Type B pancreatic cell (in vitro differentiated cells): ENCODE data around the gene ZBTB40. TPM values are rescaled to one million over a fixed set of nuclear protein-coding genes. Genes with fewer than 3 reads are reported as not detected.

ENCODE experiments used
- DNase-seq: peaks from one replicate; pipeline ENCODE4 v3.0.0; 2021; ENCODE audit warnings: mixed read lengths; ENCODE audit not compliant: unreplicated experiment; ENCODE audit errors: extremely low spot score
- H3K27ac Mint-ChIP-seq: 2 replicates; pipeline ENCODE4 v1.8.0; 2021; ENCODE audit warnings: mild to moderate bottlenecking, mixed read lengths
- H3K27me3 Mint-ChIP-seq: 2 replicates; pipeline ENCODE4 v1.8.0; 2021; ENCODE audit warnings: mixed read lengths
- H3K36me3 Mint-ChIP-seq: 2 replicates; pipeline ENCODE4 v1.8.0; 2021; ENCODE audit warnings: mixed read lengths
- H3K4me1 Mint-ChIP-seq: one replicate; pipeline ENCODE4 v1.8.0; 2021; ENCODE audit warnings: mixed read lengths; ENCODE audit not compliant: unreplicated experiment
- H3K4me3 Mint-ChIP-seq: 2 replicates; pipeline ENCODE4 v1.8.0; 2021; ENCODE audit warnings: mild to moderate bottlenecking, mixed read lengths
- H3K9me3 Mint-ChIP-seq: 2 replicates; pipeline ENCODE4 v1.8.0; 2021; ENCODE audit warnings: mixed read lengths
- total RNA-seq: library from RNA; stranded (reverse); gene quantifications from 2 replicates; pipeline ENCODE4 v1.2.1, GENCODE V29; 2021; ENCODE audit warnings: low replicate concordance
- TF ChIP-seq, protein P1 (sequence below): fragments of 200-600 bp; sonication (generic); conservative IDR thresholded peaks from 2 replicates; pipeline ENCODE4 v1.5.0; 2021; ENCODE audit warnings: antibody characterized with exemption, mild to moderate bottlenecking

The ZBTB40 gene
- total RNA-seq, 1 donor from 2014 or later: 26.9 TPM

DNA sequence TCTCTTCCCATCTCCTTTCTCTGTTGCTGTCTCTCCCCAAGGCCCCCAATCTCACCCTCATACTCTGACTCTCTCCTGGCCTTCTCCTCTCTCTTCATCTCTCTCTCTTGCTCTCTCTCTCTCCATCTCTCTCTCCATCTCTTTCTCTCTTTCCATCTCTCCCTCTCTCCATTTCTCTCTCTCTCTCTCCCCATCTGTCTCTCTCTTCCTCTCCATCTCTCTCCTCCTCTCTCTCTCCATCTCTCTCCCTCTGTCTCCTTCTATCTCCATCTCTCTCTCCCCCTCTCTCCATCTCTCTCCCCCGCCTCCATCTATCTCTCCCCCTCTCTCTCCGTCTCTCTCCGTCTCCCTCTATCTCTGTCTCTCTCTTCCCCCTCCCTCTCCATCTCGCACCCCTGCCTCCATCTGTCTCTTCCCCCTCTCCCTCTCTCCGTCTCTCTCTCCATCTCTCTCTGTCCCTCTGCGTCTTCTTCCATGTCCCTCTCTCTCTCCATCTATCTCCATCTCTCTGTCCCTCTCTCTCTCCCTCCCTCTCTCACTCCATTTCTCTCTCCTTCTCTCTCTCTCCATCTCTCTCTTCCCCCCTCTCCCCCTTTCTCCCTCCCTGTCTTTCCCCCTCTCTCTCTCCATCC, 95.7 kb downstream of the ZBTB40 start:
- H3K4me1 Mint-ChIP-seq: peaks cover 3% of the 10 kb centered on the region
- no peaks in the 10 kb centered on the region for H3K9me3 Mint-ChIP-seq
- TF ChIP-seq, protein P1, sequence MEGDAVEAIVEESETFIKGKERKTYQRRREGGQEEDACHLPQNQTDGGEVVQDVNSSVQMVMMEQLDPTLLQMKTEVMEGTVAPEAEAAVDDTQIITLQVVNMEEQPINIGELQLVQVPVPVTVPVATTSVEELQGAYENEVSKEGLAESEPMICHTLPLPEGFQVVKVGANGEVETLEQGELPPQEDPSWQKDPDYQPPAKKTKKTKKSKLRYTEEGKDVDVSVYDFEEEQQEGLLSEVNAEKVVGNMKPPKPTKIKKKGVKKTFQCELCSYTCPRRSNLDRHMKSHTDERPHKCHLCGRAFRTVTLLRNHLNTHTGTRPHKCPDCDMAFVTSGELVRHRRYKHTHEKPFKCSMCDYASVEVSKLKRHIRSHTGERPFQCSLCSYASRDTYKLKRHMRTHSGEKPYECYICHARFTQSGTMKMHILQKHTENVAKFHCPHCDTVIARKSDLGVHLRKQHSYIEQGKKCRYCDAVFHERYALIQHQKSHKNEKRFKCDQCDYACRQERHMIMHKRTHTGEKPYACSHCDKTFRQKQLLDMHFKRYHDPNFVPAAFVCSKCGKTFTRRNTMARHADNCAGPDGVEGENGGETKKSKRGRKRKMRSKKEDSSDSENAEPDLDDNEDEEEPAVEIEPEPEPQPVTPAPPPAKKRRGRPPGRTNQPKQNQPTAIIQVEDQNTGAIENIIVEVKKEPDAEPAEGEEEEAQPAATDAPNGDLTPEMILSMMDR: no peak
- no peak for DNase-seq
- no peak overlapping the region for H3K4me3 Mint-ChIP-seq
- H3K27ac Mint-ChIP-seq: no peak overlapping the region
- H3K36me3 Mint-ChIP-seq: no peaks in the 10 kb centered on the region
- H3K27me3 Mint-ChIP-seq: peaks cover 60% of the 10 kb centered on the region

DNA sequence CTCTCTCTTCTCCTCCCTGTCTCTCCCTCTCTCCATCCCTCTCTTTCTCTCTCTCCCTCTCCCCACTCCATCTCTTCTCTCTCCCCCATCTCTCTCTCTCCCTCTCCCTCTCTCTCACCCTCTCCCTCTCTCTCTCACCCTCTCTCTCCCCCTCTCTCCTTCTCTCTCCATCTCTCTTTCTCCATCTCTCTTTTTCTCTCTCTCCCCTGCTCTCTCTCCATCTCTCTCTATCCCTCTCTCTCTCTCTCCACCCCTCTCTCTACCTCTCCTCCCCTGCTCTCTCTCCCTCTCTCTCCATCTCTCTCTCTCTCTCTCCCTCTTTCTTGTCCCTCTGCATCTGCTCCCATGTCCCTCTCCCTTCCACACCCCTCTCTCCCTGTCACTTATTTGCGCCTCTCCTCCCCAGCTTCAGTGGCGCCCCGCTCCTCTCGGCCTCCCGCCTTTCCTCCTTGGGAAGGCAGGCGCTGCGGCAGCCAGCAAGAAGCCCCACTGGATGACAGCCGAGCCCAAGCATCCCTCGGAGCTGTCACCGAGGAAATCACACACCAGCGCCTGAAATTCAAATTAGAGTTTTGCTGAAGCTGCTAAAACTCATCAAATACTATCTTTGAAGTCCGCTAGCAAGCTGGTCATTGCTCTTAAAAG, 96.3 kb downstream of the ZBTB40 start:
- H3K27ac Mint-ChIP-seq: no peak overlapping the region
- TF ChIP-seq, protein P1: no peak
- no peak overlapping the region for H3K4me3 Mint-ChIP-seq
- H3K36me3 Mint-ChIP-seq: no peaks in the 10 kb centered on the region
- H3K27me3 Mint-ChIP-seq: peaks cover 66% of the 10 kb centered on the region
- no peaks in the 10 kb centered on the region for H3K9me3 Mint-ChIP-seq
- DNase-seq: no peak
- H3K4me1 Mint-ChIP-seq: peaks cover 3% of the 10 kb centered on the region

DNA sequence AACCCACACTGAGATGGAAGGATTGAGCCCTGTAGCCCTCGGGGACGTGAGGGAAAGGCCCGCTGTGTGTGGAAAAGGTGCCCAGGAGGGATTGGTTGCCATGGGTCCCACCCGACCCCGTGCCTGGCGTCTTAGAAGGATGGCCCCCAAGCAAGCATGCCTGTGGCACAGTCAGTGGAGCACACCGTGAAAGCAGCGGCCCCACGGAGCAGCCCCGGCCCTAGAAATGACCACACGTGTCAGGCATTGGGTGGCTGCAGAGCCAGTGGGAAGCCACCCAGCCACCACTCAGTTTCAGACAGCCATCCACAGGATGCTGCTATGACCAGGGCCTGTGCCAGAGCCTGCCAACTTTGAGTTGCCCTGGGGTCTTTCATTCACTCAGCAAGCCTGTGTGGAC, 98.4 kb downstream of the ZBTB40 start:
- Mint-ChIP-seq H3K4me1 (peaks cover 14% of the 10 kb centered on the region), H3K36me3 (no peaks in the 10 kb centered on the region), H3K4me3 (no peak overlapping the region), H3K9me3 (no peaks in the 10 kb centered on the region), H3K27ac (no peak overlapping the region), H3K27me3 (peaks cover 69% of the 10 kb centered on the region)
- no peak for DNase-seq
- TF ChIP-seq, protein P1: no peak

DNA sequence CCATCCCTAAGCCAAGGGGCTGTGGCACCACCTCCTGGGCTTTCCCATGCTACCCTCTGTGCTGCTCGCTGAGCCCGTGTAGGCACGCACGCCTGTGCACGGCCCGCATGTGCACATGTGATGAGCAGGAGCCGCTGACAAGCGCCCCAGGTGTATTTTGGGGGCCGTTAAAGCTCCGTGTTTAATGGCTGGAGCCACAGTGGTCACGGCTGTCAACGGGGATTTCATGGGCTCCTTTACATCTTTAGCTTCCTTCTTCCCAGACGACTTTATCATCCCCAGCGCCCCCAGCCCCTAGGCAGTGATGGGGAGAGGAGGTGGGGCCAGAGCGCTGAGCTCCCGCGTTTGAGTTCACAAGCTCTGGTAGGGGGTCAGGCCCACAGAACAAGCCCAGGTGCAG, 99.9 kb downstream of the ZBTB40 start:
- Mint-ChIP-seq H3K36me3 (no peaks in the 10 kb centered on the region), H3K27me3 (peaks cover 60% of the 10 kb centered on the region), H3K4me3 (no peak overlapping the region), H3K27ac (no peak overlapping the region), H3K4me1 (peaks cover 18% of the 10 kb centered on the region), H3K9me3 (no peaks in the 10 kb centered on the region)
- TF ChIP-seq, protein P1: no peak
- no peak for DNase-seq

DNA sequence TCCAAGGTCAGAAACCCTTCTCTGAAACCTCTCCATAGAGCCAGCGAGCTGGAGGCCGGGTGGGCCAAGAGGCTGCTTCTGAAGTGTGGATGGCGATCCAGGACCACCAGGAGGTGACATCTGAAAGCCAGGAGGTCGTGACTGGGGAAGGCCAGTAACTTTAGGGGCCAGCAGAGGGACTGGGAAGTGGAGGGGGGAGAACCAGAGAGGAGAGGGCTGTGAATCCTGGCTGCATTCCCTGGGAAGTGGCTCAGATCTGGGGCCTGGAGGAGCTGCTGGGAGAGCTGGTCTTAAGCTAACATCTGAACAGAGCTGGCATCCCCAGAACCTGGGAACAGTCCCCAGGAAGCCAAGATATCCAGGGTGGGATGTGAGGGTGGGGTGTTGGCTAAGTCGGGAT, 100.4 kb downstream of the ZBTB40 start:
- TF ChIP-seq, protein P1: no peak
- peaks cover 22% of the 10 kb centered on the region for H3K4me1 Mint-ChIP-seq
- H3K27ac Mint-ChIP-seq: no peak overlapping the region
- H3K4me3 Mint-ChIP-seq: no peak overlapping the region
- no peak for DNase-seq
- peaks cover 60% of the 10 kb centered on the region for H3K27me3 Mint-ChIP-seq
- H3K9me3 Mint-ChIP-seq: no peaks in the 10 kb centered on the region
- no peaks in the 10 kb centered on the region for H3K36me3 Mint-ChIP-seq
